ENCODE results near the gene MRGPRF.

The MRGPRF gene

GRCh38 chr11:68966894-68967780, 45.9 kb downstream of the MRGPRF start:
- DNase-seq (ENCODE audit: low read depth in 2 of 2, low spot score in 1 of 2), result no peak

- DNase-seq (ENCODE audit: low read depth in 2 of 2, low spot score in 1 of 2), result no peak
These were observed 46.9 kb downstream of the MRGPRF start for GRCh38 chr11:68965901-68966853.

- DNase-seq (ENCODE audit: low read depth in 2 of 2, low spot score in 1 of 2), result no peak
These were observed 49.3 kb downstream of the MRGPRF start for GRCh38 chr11:68963779-68964178.

GRCh38 chr11:68962527-68963250, 50.4 kb downstream of the MRGPRF start:
- DNase-seq (ENCODE audit: low read depth in 2 of 2, low spot score in 1 of 2), result no peak

- no peak for DNase-seq (ENCODE audit: low read depth in 2 of 2, low spot score in 1 of 2)
These were observed 51.8 kb downstream of the MRGPRF start for GRCh38 chr11:68961245-68961644.

GRCh38 chr11:68960294-68961071, 52.6 kb downstream of the MRGPRF start:
- DNase-seq (ENCODE audit: low read depth in 2 of 2, low spot score in 1 of 2), result no peak

GRCh38 chr11:68959465-68960293, 53.4 kb downstream of the MRGPRF start:
- DNase-seq (ENCODE audit: low read depth in 2 of 2, low spot score in 1 of 2), result no peak

- no peak for DNase-seq (ENCODE audit: low read depth in 2 of 2, low spot score in 1 of 2)
These were observed 54.8 kb downstream of the MRGPRF start for GRCh38 chr11:68958211-68958610.

- no peak for DNase-seq (ENCODE audit: low read depth in 2 of 2, low spot score in 1 of 2)
These were observed 56.3 kb downstream of the MRGPRF start for GRCh38 chr11:68956547-68957254.

- no peak for DNase-seq (ENCODE audit: low read depth in 2 of 2, low spot score in 1 of 2)
These were observed 56.9 kb downstream of the MRGPRF start for GRCh38 chr11:68956142-68956541.

GRCh38 chr11:68955607-68955958, 57.5 kb downstream of the MRGPRF start:
- DNase-seq (ENCODE audit: low read depth in 2 of 2, low spot score in 1 of 2), result no peak

GRCh38 chr11:68954836-68955606, 58.0 kb downstream of the MRGPRF start:
- no peak for DNase-seq (ENCODE audit: low read depth in 2 of 2, low spot score in 1 of 2)

Measured in stimulated activated CD8-positive, alpha-beta memory T cell treated with anti-CD3 and anti-CD28 coated beads, Interleukin-4, amount 100 ng/mL, for 4 hours (primary cell).